Endothelial cell (in vitro differentiated cells): ENCODE data around the gene BST1. TPM values are rescaled to one million over a fixed set of nuclear protein-coding genes. Genes with fewer than 3 reads are reported as not detected.

Experiments
- DNase-seq: peaks from one replicate; pipeline ENCODE4 v3.0.0; 2021; ENCODE audit warnings: low spot score
- H3K27ac Mint-ChIP-seq: one replicate; pipeline ENCODE4 v1.8.0; 2021; ENCODE audit warnings: mixed read lengths, inconsistent platforms; ENCODE audit not compliant: unreplicated experiment
- H3K27me3 Mint-ChIP-seq: one replicate; pipeline ENCODE4 v1.8.0; 2021; ENCODE audit warnings: mild to moderate bottlenecking, moderate library complexity, mixed read lengths, inconsistent platforms; ENCODE audit not compliant: unreplicated experiment
- H3K36me3 Mint-ChIP-seq: one replicate; pipeline ENCODE4 v1.8.0; 2021; ENCODE audit warnings: mild to moderate bottlenecking, low read depth, mixed read lengths, inconsistent platforms; ENCODE audit not compliant: unreplicated experiment
- H3K4me1 Mint-ChIP-seq: one replicate; pipeline ENCODE4 v1.8.0; 2021; ENCODE audit warnings: mild to moderate bottlenecking, mixed read lengths, inconsistent platforms; ENCODE audit not compliant: unreplicated experiment
- H3K4me3 Mint-ChIP-seq: one replicate; pipeline ENCODE4 v1.8.0; 2021; ENCODE audit warnings: mild to moderate bottlenecking, mixed read lengths, inconsistent platforms; ENCODE audit not compliant: unreplicated experiment
- H3K9me3 Mint-ChIP-seq: one replicate; pipeline ENCODE4 v1.8.0; 2021; ENCODE audit warnings: mixed read lengths, inconsistent platforms; ENCODE audit not compliant: unreplicated experiment
- total RNA-seq: library from RNA; stranded (reverse); fragmentation: NEBNext Ultra II Directional; extraction: Animal tissue kit (Norgen Biotek cat#: 25700); gene quantifications from one replicate; pipeline ENCODE4 v1.2.1, GENCODE V29; 2021; ENCODE audit not compliant: unreplicated experiment
- TF ChIP-seq, protein P1 (sequence below): fragments of 200-600 bp; sonication (generic); IDR thresholded peaks from one replicate; pipeline ENCODE4 v1.5.0; 2021; ENCODE audit warnings: antibody characterized with exemption; ENCODE audit not compliant: unreplicated experiment

The BST1 gene
- total RNA-seq, 1 donor from 2014 or later: 12.6 TPM

DNA sequence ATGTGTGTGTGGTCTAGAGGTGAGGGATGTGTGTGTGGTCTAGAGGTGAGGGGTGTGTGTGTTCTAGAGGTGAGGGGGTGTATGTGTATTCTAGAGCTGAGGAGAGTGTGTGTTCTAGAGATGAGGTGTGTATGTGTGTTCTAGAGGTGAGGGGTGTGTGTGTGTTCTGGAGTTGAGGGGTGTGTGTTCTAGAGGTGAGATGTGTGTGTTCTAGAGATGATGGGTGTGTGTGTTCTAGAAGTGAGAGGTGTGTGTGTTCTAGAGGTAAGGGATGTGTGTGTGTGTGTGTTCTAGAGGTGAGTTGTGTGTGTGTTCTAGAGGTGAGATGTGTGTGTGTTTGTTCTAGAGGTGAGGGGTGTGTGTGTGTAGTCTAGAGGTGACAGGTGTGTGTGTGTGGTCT is 1.3 kb downstream of the BST1 start:
- H3K36me3 Mint-ChIP-seq: peaks cover 15% of the 10 kb centered on the region
- TF ChIP-seq, protein P1, sequence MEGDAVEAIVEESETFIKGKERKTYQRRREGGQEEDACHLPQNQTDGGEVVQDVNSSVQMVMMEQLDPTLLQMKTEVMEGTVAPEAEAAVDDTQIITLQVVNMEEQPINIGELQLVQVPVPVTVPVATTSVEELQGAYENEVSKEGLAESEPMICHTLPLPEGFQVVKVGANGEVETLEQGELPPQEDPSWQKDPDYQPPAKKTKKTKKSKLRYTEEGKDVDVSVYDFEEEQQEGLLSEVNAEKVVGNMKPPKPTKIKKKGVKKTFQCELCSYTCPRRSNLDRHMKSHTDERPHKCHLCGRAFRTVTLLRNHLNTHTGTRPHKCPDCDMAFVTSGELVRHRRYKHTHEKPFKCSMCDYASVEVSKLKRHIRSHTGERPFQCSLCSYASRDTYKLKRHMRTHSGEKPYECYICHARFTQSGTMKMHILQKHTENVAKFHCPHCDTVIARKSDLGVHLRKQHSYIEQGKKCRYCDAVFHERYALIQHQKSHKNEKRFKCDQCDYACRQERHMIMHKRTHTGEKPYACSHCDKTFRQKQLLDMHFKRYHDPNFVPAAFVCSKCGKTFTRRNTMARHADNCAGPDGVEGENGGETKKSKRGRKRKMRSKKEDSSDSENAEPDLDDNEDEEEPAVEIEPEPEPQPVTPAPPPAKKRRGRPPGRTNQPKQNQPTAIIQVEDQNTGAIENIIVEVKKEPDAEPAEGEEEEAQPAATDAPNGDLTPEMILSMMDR: no peak

DNA sequence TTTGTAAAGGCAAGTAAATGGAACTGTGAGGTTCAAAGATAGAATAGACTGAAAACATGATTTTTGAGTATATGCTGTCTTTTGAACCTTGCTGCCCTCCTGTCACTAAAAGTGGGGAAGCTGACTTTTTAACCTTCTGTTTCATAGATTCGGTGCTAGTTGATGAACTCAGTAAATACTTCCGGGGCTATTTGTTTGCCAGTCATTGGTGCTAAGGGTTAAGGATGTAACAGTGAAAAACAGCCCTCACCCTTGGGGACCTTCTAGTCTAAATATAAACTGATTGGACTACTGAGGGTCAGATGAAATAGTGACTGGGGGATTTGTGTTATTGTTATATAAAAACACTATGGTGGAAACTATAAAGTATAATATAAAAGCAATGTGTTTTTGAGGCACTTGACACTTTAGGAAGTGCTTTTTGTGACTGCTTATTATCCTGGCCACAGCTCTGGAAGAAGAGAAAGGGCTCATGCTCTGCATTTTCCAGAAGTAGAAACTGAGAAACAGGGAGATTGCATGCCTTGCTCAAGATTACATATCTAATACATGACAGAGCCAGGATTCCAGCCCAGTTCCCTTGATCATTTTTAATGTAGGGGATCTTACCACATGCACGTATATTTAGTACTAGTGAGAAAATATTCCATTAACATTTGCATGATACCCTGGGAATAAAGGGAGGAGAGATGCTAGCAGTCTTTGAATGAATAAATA is 3.9 kb downstream of the BST1 start:
- H3K4me3 Mint-ChIP-seq: no peak overlapping the region
- no peaks in the 10 kb centered on the region for H3K9me3 Mint-ChIP-seq
- H3K27me3 Mint-ChIP-seq: peaks cover 19% of the 10 kb centered on the region
- peaks cover 15% of the 10 kb centered on the region for H3K36me3 Mint-ChIP-seq
- TF ChIP-seq, protein P1: no peak
- no peak overlapping the region for H3K27ac Mint-ChIP-seq
- H3K4me1 Mint-ChIP-seq: peaks cover 19% of the 10 kb centered on the region
- no peak for DNase-seq

More for the DNA sequence above, 1.3 kb downstream of the BST1 start:
- Mint-ChIP-seq H3K4me3 (no peak overlapping the region), H3K4me1 (peaks cover 22% of the 10 kb centered on the region), H3K9me3 (no peaks in the 10 kb centered on the region), H3K27me3 (peaks cover 19% of the 10 kb centered on the region), H3K27ac (no peak overlapping the region)
- no peak for DNase-seq

DNA sequence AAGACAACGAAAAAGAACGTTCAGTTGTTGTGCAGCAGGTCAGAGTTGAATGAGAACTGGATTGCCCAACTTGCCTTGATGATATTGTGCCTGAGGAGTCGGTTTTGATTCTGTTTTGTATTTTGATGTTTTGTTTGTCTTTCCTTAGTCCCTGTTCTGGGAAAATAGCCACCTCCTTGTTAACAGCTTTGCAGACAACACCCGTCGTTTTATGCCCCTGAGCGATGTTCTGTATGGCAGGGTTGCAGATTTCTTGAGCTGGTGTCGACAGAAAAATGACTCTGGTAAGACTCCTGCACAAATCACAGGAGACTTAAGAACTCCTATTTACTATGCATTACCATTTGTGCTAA is 4.5 kb downstream of the BST1 start:
- peaks cover 15% of the 10 kb centered on the region for H3K4me1 Mint-ChIP-seq
- peaks cover 16% of the 10 kb centered on the region for H3K27me3 Mint-ChIP-seq
- H3K27ac Mint-ChIP-seq: no peak overlapping the region
- H3K4me3 Mint-ChIP-seq: no peak overlapping the region
- H3K36me3 Mint-ChIP-seq: peaks cover 11% of the 10 kb centered on the region
- TF ChIP-seq, protein P1: no peak
- no peaks in the 10 kb centered on the region for H3K9me3 Mint-ChIP-seq
- no peak for DNase-seq

GRCh38 chr4:15711762-15712161 is 8.9 kb downstream of the BST1 start:
- H3K27ac Mint-ChIP-seq: no peak overlapping the region
- H3K4me3 Mint-ChIP-seq: no peak overlapping the region
- no peaks in the 10 kb centered on the region for H3K36me3 Mint-ChIP-seq
- TF ChIP-seq, protein P1: no peak
- no peak for DNase-seq
- H3K9me3 Mint-ChIP-seq: no peaks in the 10 kb centered on the region
- H3K27me3 Mint-ChIP-seq: no peaks in the 10 kb centered on the region
- no peaks in the 10 kb centered on the region for H3K4me1 Mint-ChIP-seq

GRCh38 chr4:15712214-15712613 is 9.3 kb downstream of the BST1 start:
- no peak for DNase-seq
- TF ChIP-seq, protein P1: no peak
- Mint-ChIP-seq H3K4me3 (no peak overlapping the region), H3K9me3 (no peaks in the 10 kb centered on the region), H3K27ac (no peak overlapping the region), H3K27me3 (no peaks in the 10 kb centered on the region), H3K4me1 (no peaks in the 10 kb centered on the region), H3K36me3 (no peaks in the 10 kb centered on the region)
